Sigmoid colon (tissue), 3 donors: ENCODE data around the gene NGFR.

Source experiments
- POLR2A ChIP-seq, 2 donors: fragments of 450-650 bp; IDR thresholded peaks; one replicate each; pipeline ENCODE4 v1.6.1; 2016; ENCODE audit warnings: antibody characterized with exemption in 2 of 2, mild to moderate bottlenecking in 2 of 2, moderate library complexity in 2 of 2
- TF ChIP-seq, protein P1 (sequence below), 4 experiments: fragments of 450-650 bp in 3 of 4; fragments of 200-600 bp in 1 of 4; IDR thresholded peaks; one replicate each; pipeline ENCODE4 v1.5.1; 2016 to 2019; ENCODE audit warnings: antibody characterized with exemption in 4 of 4, mild to moderate bottlenecking in 3 of 4, moderate library complexity in 2 of 4

DNA sequence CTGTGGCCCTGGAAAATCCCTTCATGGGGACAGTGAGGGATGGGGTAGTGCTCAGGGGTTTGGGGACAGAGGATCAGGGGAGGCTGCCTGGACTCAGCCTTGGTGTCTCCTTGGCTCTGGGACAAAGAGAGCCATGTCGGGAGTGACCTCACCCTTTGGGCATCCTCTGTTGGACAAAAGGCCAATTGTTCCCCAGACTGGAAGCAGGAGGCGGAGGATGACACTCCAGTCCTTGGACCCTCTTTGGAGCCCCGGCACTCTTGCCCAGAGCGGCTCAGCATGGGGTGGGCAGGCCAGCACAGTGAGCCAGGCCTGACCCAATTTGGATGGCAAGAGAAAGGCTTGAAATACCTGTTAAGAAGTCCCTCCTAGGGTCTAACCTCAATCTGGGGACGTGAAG lies 41.0 kb upstream of the NGFR start:
- TF ChIP-seq, protein P1, sequence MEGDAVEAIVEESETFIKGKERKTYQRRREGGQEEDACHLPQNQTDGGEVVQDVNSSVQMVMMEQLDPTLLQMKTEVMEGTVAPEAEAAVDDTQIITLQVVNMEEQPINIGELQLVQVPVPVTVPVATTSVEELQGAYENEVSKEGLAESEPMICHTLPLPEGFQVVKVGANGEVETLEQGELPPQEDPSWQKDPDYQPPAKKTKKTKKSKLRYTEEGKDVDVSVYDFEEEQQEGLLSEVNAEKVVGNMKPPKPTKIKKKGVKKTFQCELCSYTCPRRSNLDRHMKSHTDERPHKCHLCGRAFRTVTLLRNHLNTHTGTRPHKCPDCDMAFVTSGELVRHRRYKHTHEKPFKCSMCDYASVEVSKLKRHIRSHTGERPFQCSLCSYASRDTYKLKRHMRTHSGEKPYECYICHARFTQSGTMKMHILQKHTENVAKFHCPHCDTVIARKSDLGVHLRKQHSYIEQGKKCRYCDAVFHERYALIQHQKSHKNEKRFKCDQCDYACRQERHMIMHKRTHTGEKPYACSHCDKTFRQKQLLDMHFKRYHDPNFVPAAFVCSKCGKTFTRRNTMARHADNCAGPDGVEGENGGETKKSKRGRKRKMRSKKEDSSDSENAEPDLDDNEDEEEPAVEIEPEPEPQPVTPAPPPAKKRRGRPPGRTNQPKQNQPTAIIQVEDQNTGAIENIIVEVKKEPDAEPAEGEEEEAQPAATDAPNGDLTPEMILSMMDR (IDR thresholded peaks at IDR 0.05), result no peak
- no peak for TF ChIP-seq POLR2A (IDR thresholded peaks at IDR 0.05)
